ENCODE measurements around the gene STK4.
"Not testable (repeated sequence)": the region's sequence is repeated elsewhere in the genome, so short reads cannot be mapped to it uniquely, and the experiment has no call there.

Gene STK4

GRCh38 chr20:45053430-45054351, 87.4 kb downstream of the STK4 start:
- no peak for DNase-seq (ENCODE audit: low read depth in 3 of 3)

- no peak for DNase-seq (ENCODE audit: low read depth in 3 of 3)
These were observed 88.7 kb downstream of the STK4 start for GRCh38 chr20:45055056-45055455.

DNA sequence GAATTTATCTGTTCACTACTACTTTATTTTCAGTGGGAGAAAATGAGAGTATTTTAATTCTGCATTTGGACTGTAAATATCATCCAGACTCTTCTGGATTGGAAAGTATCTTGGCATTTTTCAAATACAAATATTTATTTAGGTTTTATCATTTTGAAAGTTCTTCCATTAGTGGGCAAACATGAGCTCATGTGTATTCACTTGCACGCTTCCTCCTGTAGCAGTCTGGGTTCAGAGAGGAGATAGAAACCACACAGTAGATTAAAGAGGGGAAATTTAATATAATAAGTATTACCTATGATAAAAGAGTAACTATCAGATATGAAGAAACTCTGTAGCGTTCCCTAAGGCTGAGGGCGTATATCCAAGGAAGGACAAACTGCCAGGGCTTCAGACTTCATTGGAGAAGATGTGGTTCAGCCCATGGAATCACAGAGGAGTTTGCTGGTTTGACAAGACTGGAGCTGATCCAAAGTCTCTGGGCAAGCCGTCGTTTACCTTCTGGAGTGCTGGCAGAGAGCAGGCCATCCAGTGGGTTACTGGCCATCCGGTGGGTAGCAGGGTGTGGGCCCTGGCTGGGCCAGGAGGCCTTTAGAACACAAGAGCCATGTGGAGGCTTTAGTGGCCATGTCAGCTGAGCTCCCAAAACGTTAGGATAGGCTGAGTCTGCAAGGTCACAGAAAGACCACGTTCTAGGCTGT, 90.3 kb downstream of the STK4 start:
- no peak for DNase-seq (ENCODE audit: low read depth in 3 of 3)

GRCh38 chr20:45058168-45058850, 92.0 kb downstream of the STK4 start:
- no peak for DNase-seq (ENCODE audit: low read depth in 3 of 3)

- DNase-seq (ENCODE audit: low read depth in 3 of 3), result no peak
These were observed 92.9 kb downstream of the STK4 start for GRCh38 chr20:45059022-45059728.

DNA sequence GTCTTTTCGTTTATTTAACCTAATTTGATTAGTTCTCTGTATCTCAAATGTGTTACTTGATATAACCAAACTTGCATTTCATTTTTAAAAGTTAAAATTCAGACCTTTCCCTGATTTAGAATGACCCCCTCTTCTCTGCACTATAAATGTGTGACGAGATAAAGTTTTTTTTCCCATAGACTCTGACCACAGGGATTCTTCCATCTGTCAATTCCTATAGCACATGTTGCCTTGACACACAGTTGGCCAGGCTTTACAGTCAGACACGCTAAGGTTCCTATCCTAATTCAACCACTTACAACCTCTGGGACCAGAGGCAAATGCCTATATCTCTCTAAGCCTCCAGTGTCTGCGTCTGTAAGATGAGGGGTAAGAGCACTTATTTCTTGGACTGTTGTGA, 94.0 kb downstream of the STK4 start:
- DNase-seq (ENCODE audit: low read depth in 3 of 3), result no peak

DNA sequence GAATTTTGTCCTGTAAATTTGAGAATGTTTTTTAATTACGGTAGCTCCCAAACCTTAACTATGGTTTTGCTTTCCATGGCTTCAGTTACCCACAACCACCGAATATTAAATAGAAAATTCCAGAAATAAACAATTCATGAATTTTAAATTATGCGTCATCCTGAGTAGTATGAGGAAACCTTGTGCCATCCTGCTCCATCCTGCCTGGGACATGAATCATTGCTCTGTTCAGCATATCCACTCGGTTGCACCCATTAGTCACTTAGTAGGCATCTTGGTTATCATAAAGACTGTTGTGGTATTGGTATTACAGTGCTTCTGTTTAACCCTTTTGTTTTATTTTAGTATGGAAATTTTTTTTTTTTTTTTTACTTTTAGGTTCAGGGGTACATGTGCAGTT, 94.9 kb downstream of the STK4 start:
- no peak for DNase-seq (ENCODE audit: low read depth in 3 of 3)

DNA sequence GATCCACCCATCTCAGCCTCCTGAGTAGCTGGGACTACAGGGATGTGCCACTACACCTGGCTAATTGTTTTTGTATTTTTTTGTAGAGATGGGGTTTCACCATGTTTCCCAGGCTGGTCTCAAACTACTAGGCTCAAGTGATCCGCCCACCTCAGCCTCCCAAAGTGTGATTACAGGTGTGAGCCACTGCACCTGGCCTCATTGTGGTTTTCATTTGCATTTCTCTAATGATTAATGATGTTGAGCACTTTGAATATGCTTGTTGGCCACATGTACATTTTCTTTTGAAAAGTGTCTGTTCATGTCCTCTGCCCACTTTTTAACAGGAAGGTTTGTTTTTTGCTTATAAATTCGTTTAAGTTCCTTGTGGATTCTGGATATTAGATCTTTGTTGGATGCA, 96.8 kb downstream of the STK4 start:
- DNase-seq (ENCODE audit: low read depth in 3 of 3), result not testable (repeated sequence)

GRCh38 chr20:45064812-45065211, 98.5 kb downstream of the STK4 start:
- DNase-seq (ENCODE audit: low read depth in 3 of 3), result no peak

- no peak for DNase-seq (ENCODE audit: low read depth in 3 of 3)
These were observed 100.1 kb downstream of the STK4 start for GRCh38 chr20:45066372-45066771.

GRCh38 chr20:45067087-45067486, 100.8 kb downstream of the STK4 start:
- DNase-seq (ENCODE audit: low read depth in 3 of 3), result no peak

DNA sequence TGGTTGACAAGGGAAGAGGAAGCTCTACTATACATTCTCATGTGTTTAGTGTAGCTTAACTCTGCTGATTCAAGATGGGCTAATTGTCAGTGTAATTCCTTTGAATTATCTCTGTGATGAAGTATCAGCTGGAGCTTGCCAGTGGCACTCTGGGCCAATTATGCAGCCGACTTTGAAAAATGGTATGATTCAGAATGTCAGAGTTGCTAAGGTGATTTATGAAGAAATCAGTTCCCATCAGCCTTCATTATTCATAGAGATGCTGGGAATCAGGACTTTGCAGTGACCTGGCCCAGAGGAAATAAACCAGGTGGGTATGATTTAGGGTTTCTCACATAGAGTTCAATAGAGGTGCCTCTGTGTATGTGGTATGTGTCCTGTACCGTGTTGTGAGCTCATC, 101.2 kb downstream of the STK4 start:
- DNase-seq (ENCODE audit: low read depth in 3 of 3), result no peak

GRCh38 chr20:45069261-45069660, 102.9 kb downstream of the STK4 start:
- DNase-seq (ENCODE audit: low read depth in 3 of 3), result no peak

- DNase-seq (ENCODE audit: low read depth in 3 of 3), result no peak
These were observed 104.8 kb downstream of the STK4 start for GRCh38 chr20:45070932-45071632.

DNA sequence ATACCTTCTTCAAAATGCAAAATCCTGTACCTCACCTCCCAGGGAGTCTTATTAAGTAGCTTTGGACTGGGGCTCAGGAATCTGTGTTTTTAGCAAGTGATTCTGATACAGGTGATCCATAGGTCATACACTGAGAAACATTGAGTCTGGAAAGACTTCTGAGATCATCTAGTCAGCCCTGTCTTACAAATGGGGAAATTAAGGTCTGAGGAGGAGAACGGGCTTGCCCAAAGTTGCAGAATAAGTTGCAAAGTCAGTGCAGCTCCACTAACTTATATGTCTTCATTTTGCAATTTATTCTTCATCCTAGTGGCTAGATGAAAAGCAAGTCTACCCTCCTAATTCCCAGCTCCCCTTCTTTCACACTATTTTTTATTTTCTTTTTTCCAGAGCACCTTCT, 105.8 kb downstream of the STK4 start:
- no peak for DNase-seq (ENCODE audit: low read depth in 3 of 3)

GRCh38 chr20:45073221-45073620, 106.9 kb downstream of the STK4 start:
- DNase-seq (ENCODE audit: low read depth in 3 of 3), result no peak

DNA sequence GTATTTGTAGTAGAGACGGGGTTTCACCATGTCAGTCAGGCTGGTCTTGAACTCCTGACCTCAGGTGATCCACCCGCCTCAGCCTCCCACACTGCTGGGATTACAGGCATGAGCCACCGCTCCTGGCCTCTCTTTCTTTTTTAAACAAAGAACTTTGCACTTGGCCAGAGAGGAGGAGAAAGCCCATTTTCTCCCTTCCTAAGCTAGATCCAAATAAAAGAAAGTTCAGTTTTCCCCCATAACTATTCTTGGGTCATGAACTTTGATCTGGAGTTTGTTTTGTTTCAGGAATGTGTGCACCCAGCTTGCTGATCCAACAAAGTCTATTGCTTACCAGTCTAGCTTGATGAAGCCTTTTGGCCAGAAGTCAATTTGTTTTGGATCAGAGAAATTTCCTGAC, 111.2 kb downstream of the STK4 start:
- DNase-seq (ENCODE audit: low read depth in 3 of 3), result no peak

DNA sequence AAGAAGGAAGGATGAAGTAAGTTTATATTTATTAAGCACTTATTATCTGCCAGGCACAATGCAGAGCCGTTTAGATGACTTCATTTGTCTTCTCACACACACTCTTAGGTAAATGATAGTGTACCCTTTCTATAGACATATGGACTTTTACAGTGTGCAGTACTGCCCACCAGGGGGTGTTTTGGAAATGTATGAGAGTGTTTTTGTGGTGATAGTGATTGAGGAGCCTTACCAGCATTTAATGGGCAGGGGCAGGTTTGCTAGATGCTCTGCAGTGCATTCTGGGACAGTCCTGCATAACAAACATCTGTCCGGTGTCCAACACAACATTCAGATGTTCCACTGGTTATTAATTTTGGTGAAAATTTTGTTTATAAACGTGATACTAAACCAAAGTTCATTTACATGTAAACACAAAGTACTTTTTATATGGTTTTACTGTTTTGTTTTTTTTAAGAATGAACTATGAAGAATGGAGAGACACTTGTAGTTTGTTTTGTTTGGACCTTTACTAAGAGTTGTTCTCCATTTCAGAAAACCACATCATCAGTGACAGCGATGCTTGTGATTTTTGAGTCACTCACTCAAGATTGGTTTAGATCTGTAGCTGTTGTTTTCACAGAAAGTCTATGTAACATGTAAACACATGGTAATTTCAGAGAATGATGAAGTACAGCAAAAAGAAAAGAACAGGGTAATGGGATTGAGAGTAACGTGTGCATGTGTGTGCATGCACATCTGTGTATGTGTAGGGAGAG, 114.7 kb downstream of the STK4 start:
- DNase-seq (ENCODE audit: low read depth in 3 of 3), result no peak

DNA sequence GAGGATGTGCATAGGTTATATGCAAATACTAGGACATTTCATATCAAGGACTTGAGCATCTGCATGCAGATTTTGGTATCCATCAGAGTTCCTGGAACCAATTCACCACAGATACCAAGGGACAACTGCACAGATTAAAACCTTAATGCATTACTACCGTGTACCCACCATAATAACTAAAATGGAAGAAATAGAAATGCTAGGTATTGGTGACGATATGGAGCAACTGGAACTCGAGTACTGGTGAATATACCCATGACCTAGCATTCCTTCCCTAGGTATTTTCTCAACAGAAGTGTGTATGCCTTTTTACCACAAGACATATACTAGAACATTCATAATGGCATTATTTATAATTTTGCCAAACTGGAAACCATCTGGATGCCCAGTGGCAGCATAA, 116.2 kb downstream of the STK4 start:
- no peak for DNase-seq (ENCODE audit: low read depth in 3 of 3)

DNA sequence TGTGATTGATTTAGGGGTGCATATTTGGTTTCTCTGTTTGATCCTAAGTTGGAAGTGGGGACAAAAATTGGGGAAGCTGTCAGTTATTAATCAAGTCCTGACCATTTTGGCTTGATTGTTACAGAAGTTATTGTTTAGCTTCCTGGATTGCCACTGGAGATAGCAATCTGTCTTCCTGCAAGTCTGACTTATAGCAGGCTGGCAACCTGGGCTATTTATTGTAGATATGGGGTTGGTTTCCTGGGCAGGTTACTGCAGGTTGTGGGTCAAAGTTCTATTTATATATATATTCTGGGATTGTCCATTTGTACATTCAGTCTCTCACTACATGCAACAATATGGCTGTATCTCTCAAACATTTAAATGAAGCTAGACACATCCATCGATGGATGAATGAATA, 116.8 kb downstream of the STK4 start:
- no peak for DNase-seq (ENCODE audit: low read depth in 3 of 3)

DNA sequence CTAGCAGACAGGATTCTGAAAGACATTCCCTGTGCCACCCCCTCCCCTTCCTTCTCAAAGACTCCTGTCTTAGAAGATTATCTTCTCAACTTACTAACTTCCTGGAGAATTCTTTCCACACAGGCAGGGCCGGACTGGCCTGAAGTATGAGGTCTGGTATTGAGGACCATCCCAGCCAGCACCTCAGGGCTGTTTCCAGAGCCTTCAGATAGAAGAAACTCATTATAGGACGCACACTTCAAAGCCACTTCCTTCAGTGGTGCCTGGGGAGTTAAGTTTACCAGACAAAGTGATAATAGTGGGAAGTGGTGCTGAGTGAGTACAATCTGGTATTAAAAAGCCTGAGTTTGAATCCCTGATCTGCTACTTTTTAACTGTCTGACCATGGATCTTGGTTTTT, 119.0 kb downstream of the STK4 start:
- no peak for DNase-seq (ENCODE audit: low read depth in 3 of 3)
